PC-9 (cell line): ENCODE data around the gene RRN3.
"Not testable (repeated sequence)": the region's sequence is repeated elsewhere in the genome, so short reads cannot be mapped to it uniquely, and the experiment has no call there.

ENCODE experiments used
- CTCF ChIP-seq: fragments of 200-600 bp; sonication (generic); conservative IDR thresholded peaks from 2 replicates; pipeline ENCODE4 v1.6.1; 2017; ENCODE audit warnings: mixed run types, antibody characterized with exemption, mild to moderate bottlenecking, moderate library complexity
- EZH2 ChIP-seq: fragments of 200-600 bp; sonication (generic); IDR thresholded peaks from 2 replicates; pipeline ENCODE4 v1.8.0; 2017; ENCODE audit warnings: antibody characterized with exemption, low read depth

GRCh38 chr16:15093955-15094827 lies at the start of gene RRN3:
- not testable (repeated sequence) for TF ChIP-seq CTCF, EZH2
